AML-193 (cell line): Measurements from ENCODE around the gene SLC25A48.
"Not testable (repeated sequence)": the region's sequence is repeated elsewhere in the genome, so short reads cannot be mapped to it uniquely, and the experiment has no call there.

Experiments used
- DNase-seq, 2 experiments: peaks; one replicate each; lab custom pipeline; 2025; lab: John Stamatoyannopoulos, UW

The SLC25A48 gene

GRCh38 chr5:135857630-135858311, 23.3 kb downstream of the SLC25A48 start:
- no peak for DNase-seq

DNA sequence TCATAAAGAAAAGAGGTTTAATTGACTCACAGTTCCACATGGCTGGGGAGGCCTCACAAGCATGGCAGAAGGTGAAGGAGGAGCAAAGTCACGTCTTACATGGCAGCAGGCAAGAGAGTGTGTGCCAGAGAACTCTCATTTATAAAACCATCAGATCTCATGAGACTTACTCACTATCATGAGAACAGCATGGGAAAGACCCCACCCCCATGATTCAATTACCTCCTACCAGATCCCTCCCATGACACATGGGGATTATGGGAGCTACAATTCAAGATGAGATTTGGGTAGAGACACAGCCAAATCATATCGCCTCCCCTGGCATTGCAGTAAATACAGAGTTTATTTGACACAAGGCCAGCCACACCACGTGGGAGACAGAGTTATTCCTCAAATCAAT, 24.7 kb downstream of the SLC25A48 start:
- not testable (repeated sequence) for DNase-seq

- no peak for DNase-seq
Measured at GRCh38 chr5:135859641-135860040, 25.2 kb downstream of the SLC25A48 start.

- DNase-seq, result no peak
Measured at GRCh38 chr5:135861641-135862040, 27.2 kb downstream of the SLC25A48 start.

GRCh38 chr5:135862086-135862485, 27.6 kb downstream of the SLC25A48 start:
- DNase-seq, result no peak

DNA sequence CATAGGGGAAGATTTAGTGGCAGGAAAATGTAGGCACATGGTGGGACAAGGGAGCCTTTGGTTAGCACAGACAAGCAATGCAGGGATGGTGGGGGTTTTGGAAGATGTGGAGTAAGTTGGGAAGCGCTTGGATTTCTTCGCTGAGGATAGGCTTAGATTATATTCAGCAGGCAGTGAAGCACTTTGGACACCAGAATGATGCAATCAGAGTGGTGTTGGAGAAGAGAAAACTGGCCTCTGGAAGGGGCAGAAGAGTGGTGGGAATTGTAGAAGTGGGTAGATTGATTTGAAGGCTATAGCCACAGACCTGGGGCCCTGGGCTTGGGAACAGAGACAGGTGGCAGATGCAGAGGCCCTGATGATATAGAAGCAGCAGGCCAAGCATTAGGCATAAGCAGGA, 28.3 kb downstream of the SLC25A48 start:
- DNase-seq, result no peak

- DNase-seq, result no peak
Measured at GRCh38 chr5:135864503-135865435, 30.3 kb downstream of the SLC25A48 start.

- DNase-seq, result no peak
Measured at GRCh38 chr5:135866016-135866415, 31.6 kb downstream of the SLC25A48 start.

DNA sequence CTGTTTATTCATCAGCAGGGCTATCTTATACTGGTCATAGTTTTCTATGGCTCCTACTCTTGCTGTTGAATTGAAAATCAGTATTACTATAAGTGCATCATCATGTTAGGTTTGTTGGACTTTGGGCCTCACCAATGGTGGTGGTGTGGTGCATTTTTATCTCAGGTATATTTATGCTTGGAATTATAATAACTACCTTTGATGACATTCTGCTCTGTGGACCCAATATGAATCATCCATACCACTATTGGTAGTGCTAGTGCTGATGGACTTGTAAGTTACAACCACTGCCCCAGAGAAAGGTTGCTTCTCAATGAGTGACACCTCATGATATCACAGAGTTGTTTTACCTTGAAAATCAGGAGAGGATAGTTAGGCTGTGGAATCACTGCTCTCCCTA, 33.1 kb downstream of the SLC25A48 start:
- no peak for DNase-seq

GRCh38 chr5:135868681-135869080, 34.2 kb downstream of the SLC25A48 start:
- DNase-seq, result no peak

DNA sequence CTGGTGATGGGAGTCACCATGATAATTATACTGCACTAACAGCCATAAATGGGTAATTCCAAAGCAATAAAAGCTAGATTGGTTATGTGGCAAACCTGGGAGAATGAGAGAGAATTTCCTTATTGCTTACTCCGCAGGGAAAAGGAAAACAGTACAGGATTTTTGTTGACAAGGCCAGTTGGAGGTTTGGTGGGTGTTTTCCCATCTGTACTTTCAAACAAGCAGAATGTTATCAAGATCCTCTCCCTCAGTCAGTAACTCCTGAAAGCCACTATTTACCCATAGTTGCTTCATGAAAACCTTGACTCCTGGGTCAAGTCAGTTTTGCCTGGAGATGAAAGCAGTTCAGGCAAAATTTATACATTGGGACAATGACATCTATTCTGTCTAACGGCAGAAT, 34.8 kb downstream of the SLC25A48 start:
- no peak for DNase-seq

DNA sequence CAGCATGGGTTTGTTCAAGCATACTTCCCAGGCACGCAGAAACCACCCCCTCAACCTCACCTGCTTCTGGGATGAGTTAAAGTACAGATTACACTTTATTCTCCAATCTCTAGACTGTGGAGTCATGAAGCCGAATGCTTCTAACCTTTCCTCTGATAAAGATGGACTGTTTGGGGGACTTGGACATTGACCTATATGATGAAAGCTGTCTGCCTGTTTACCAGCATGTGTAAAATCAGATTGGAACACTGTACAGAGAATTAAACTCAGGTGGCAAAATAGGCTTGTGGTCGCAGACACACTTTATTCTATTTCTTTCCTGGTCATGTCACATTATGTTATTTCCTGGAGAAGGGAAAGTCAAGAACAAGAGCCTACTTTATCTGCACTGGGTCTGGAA, 35.5 kb downstream of the SLC25A48 start:
- no peak for DNase-seq

GRCh38 chr5:135871268-135871915, 36.9 kb downstream of the SLC25A48 start:
- DNase-seq, result no peak

- DNase-seq, result no peak
Measured at GRCh38 chr5:135873831-135874230, 39.4 kb downstream of the SLC25A48 start.

DNA sequence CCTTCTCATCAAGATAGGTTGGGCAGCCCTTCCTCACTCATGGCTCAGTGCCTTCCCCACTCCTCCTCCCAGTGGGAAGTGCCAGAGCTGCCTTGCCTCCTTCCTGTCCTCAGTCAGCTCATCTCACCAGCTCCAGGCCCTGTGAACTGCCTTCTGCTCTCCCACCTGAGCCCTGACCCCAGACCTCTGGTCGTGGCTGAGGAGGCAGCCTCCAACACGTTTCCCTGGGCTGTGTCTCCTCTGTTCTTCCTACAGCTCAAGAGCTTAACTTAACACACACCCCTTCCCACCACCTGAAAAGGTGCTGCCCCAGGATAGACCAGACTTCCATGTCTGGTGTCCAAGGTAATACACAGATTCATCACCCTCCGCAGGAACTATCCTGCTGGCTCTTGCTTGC, 40.0 kb downstream of the SLC25A48 start:
- DNase-seq, result no peak

DNA sequence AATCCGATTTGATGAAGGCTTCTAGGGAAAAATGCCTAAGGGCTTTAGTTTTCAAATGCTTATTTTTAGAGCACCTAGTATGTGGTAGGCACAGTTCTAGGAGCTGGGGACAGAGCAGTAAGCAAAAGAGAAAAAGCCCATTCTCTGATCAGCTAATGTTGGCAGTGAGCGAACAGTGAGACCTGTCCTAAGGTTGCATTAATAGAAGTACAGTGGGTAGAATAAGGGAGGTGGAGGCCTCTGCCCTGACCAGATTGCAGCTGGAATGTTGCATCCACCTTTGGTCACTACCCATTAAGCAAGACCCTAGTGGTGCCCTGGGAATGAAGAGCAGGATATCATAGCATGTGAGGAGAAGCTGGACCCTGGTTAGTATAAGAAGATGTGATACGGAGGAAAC, 41.1 kb downstream of the SLC25A48 start:
- no peak for DNase-seq

GRCh38 chr5:135876146-135876545, 41.7 kb downstream of the SLC25A48 start:
- no peak for DNase-seq

DNA sequence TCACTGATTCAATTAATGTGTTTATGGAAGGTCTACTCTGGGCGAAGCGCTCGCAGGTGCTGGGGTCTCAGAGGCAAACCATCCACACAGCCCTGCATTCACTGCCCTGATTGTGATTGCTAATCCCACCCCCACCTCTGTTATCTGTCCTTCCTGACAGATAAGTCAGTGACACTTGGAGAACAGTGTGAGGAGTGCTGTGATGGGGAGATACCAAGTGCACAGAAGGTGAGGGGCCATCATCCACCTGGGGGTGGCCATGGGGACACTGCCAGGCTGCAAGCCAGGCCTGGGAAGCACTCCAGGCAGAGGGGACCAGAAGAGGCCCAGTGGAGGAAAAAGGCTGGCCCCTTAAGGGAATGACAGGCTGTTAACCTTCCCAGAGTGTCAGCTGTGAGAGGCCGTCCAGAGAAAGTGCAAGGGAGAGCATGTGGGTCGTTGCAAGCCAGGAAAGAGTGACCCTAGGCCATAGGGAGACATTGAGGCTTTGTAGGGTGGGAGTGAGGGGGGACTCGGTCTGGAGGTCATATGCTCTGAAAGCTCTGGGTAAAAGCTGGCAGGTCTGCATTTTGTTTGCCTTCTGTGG, 43.2 kb downstream of the SLC25A48 start:
- no peak for DNase-seq

DNA sequence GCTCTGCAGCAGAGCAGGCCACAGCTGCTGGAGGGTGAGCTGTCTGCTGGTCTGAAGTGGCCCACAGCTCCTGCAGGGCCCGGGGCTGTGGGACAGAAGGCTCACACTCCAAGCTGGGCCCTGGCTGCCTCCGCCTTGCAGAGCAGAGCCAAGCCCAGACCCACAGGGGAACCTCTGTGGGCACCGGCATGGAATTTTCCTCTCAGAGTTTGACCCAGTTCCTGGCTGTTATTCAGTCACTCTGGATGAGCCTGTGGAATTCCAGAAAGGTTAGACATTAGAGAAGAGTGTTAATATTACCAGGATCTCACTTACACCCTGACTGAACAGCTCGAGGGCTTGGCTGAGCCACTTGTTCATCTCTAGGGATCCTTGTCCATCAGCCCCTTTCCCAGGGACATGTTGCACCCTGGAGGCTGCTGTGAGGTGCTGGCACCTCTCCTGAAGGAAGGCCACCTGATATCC, 43.7 kb downstream of the SLC25A48 start:
- no peak for DNase-seq

- DNase-seq, result no peak
Measured at GRCh38 chr5:135879591-135879990, 45.1 kb downstream of the SLC25A48 start.

- DNase-seq, result peak in 1 of 2 experiments; percentile 2
Measured at GRCh38 chr5:135880278-135880677, 45.8 kb downstream of the SLC25A48 start.

DNA sequence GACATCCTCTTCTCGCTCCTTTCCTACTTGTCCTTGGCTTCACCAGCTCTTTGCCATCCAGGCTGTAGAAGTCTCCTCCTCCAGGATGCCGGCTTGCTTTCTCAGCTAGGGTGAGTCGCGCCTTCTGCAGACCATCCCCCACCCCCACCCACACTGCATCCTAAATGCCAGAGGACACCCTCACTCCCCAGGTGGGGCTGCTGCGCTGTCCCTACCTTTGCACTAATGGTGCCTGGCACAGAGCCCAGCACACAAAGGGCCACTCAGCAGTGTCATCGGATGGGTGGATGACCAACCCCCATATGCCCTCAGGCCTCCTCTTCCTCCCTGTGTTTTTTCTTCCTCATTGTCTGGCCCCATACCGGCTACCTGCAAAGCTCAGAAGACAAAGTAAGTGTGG, 46.3 kb downstream of the SLC25A48 start:
- no peak for DNase-seq
